Activated CD8-positive, alpha-beta memory T cell treated with anti-CD3 and anti-CD28 coated beads for 1 hour (primary cell): ENCODE data around the gene CDH8.
"Not testable (repeated sequence)": the region's sequence is repeated elsewhere in the genome, so short reads cannot be mapped to it uniquely, and the experiment has no call there.

Experiments
- DNase-seq, 2 donors: peaks; one replicate each; pipeline ENCODE4 v3.0.0-alpha.2; 2020; ENCODE audit warnings: low read depth in 1 of 2; ENCODE audit errors: extremely low read depth in 1 of 2

CDH8 gene

DNA sequence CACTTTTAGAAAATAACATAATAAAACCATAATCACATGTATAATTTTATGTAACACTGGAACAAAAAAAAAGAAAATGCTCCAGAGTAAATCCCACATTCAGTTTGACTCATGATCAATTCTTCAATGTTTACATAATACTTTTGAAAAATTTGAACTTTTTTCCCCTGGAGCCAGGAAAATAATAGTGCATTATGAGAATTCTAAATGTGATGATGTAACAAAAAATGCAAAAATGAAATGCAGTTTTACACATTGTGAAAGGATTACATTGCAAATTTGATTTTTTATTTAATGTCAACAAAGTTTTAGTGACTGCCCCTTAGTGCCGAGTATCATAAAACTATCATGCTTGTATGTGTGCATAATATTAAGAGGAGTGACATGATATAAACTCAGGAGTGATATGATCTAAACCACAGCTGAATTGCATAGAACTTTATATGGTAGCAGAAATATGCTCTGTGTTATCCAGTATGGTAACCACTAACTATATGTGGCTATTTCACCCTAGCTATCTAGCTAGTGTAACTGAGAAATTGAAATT is 238.2 kb downstream of the CDH8 start:
- no peak for DNase-seq

- no peak for DNase-seq
These were observed 238.9 kb downstream of the CDH8 start for GRCh38 chr16:61797296-61797795.

DNA sequence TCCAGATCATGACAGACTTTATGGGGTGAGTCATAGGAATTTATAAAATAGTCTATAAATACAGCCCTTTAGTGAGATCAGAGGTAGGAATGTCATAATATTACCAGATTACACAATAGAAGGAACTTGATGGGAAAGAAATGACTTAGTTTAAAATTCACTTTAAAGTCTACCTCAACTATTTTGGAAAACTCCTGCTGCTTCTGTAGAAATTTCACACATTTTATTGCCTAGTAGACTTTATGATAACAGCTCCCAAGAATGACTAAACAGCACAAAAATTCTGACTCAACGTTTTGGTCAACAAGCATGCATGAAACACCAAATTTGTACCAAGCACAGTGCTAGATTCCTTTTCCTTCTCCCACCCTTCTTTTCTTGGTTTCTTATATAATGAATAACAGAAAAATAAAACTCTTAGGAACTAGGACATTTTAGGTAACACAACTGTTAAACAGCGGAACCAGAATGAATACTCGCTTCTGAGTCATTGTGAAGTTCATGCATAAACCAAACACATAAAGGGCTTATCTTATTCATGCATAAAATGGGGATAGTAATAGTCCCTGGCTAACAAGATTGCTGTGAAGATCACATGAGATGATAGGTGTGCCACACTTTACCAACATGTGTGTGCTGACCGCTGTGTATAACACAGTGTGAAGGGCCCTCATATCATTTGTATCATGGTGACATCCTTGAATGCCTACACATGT is 243.9 kb downstream of the CDH8 start:
- no peak for DNase-seq

DNA sequence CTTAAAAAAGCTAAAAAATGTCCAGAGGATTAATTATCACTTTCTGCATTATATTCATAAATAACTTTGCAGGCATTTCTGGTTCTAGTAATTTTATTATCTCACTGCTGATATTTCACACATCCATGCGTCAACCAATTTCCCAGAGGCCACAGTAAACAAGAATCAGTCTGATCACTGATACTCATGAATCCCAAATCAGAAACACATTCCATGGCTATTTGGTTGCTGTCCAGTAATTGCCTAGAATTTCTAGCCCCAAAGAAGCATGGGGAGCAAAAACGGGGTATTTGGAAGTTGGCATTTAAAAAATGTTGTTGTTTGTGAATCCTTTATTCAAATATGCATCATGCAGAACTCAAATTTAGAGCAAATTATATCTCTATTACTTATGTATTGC is 244.8 kb downstream of the CDH8 start:
- no peak for DNase-seq

DNA sequence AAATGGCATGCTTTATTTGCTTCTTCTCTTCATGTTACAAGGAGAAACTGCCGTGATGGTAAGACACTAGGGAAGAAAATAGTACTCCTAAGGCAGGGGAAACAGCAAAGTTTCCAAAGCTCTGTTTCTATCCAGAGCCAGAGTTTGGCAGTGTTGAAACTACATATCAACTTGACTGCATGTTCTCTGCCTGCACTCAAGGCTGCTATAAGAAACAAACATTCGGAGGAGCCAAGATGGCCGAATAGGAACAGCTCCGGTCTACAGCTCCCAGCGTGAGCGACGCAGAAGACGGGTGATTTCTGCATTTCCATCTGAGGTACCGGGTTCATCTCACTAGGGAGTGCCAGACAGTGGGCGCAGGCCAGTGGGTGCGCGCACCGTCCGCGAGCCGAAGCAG is 254.4 kb downstream of the CDH8 start:
- DNase-seq: not testable (repeated sequence)

GRCh38 chr16:61780161-61780560 is 256.1 kb downstream of the CDH8 start:
- no peak for DNase-seq

- DNase-seq: no peak
These were observed 265.9 kb downstream of the CDH8 start for GRCh38 chr16:61770301-61770700.

DNA sequence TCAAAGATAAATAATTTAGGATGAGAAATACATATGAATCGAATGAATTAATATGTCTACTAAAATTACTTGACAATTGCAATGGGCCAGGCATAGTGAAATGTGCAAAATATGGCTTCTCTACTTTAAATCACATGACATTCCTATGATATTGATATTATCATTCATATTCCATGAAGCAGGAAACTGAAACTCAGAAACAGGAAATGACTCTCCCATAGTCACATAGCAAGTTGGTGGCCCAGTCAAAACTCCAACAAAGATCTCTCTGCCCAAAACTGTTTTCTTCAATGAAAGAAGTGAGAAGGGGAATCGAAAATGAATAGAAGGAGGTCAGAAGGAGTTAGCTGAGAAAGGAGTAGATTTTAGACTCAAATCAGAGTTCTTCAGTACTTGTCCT is 272.2 kb downstream of the CDH8 start:
- no peak for DNase-seq

GRCh38 chr16:61763013-61763412 is 273.2 kb downstream of the CDH8 start:
- no peak for DNase-seq

GRCh38 chr16:61730997-61731396 is 305.2 kb downstream of the CDH8 start:
- DNase-seq: no peak

GRCh38 chr16:61726701-61727100 is 309.5 kb downstream of the CDH8 start:
- no peak for DNase-seq

- DNase-seq: no peak
These were observed 310.1 kb downstream of the CDH8 start for GRCh38 chr16:61726125-61726524.

DNA sequence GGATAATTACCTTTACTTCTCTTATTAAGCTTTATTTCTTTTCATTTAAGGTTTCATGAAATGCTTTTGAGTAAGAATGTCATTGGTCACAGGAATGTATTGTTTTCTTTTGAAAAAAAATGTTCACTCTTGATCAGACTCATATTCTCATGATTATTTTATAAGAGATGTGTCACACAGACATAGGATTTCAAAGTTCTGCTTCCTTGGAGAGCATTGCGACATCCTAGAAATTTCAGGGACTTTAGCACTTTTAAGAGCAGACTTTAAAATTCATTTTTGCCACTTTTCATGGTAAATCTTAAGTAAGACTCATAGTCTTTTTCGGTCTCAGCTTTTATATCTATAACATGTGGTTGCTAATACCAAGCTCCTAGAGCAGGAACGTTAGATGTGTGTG is 314.7 kb downstream of the CDH8 start:
- DNase-seq: no peak

DNA sequence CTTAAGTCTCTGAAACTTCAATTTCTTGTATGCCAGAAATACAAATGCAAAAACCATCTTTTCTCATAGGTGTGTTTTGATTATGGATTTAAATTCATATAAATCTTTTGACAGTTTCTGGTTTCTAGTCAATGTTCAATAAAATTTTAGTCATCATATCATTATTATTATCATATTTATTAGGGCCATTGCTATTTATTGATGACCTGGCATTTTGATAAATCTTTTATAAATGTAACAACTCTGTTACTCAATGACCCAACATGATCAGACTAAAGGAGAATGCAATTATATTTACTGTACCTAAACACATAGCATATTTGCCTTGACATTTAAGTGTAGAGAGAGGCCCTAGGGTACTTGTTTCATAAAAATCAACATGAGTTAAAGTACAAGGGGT is 320.8 kb downstream of the CDH8 start:
- DNase-seq: no peak

DNA sequence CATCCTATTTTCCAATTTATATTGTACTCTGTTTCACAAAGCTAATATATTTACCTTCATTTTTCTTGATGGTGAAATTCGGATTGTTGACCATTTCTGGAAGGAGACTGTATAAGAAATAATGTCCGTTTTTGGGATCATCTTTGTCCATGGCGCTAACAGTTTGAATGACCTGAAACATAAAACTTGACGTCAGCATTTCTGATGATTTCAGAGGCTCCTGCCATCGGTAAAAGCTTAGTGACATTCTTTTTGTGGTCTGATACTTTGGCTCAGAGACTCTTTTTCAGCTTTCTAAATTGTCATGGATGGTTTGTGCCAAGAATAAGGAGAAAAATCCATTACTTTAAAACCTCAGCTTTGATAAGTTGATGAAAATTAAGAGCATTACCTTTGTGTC is 322.5 kb downstream of the CDH8 start:
- DNase-seq: no peak

- DNase-seq: not testable (repeated sequence)
These were observed 336.6 kb downstream of the CDH8 start for GRCh38 chr16:61699640-61700039.

- no peak for DNase-seq
These were observed 351.7 kb downstream of the CDH8 start for GRCh38 chr16:61684541-61684940.

- DNase-seq: no peak
These were observed 354.6 kb downstream of the CDH8 start for GRCh38 chr16:61681673-61682072.

- DNase-seq: no peak
These were observed 355.1 kb downstream of the CDH8 start for GRCh38 chr16:61681124-61681523.

GRCh38 chr16:61678182-61678581 is 358.1 kb downstream of the CDH8 start:
- DNase-seq: no peak

DNA sequence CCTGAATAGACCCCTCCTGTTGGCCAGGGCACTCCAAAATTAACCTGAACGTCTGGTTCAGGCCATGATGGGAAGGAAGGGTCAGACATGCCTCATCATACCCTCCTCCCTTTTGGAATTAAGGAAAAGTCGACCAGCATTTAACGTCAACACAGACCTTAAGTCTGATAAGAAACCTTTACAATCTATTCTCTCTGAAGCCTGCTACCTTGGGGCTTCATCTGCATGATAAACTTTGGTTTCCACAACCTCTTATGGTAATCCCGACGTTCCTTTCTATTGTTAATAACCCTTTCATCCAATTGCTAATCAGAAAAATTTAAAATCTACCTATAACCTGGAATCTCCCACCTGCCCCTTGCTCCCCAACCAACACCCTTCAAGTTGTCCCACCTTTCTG is 358.5 kb downstream of the CDH8 start:
- DNase-seq: no peak

DNA sequence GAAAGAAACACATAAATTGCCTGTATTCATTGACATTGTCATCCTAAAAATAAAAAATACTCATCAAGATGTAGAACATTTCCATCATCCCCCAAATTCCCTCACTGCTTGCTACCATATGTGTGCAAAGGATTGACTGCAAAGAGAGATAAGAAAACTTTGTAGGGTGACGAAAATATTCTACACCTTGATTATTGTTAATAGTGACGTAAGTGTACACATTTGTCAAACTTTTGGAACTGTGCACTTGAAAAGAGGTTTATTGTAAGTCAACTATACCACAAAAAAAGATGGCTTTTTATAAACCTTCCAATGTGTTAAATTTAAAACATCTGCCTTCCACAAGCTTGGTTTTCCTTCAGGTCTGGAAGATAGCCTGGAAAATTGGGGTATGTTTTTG is 359.5 kb downstream of the CDH8 start:
- DNase-seq: no peak

DNA sequence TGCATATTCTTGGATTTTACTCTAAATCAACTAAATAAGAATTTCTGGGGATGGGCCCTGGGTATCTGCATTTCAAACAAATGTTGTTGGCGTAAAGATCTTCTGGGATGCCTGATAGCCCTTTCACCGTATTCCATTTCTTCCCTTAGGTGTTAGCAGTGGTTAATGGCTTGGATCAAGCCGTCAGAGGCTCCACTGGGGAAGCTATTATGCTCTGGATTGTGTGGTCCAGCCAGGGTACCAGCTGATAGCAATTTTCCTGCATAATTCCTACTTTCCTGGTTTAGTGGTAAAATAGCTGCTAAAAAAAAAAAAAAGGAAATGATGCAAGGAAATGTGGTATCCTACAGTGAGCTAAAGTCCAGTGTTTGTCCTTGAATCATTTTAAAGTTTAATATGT is 365.1 kb downstream of the CDH8 start:
- no peak for DNase-seq
